ENCODE measurements around the gene ARID1B. TPM values are rescaled to one million over a fixed set of nuclear protein-coding genes. Genes with fewer than 3 reads are reported as not detected.
A peak's percentile ranks its signal among the peaks of the same experiment; 100 is the strongest.

Gene ARID1B
- total RNA-seq, 5 donors from 2014 or later (not counting 1 experiment from before 2014, with no cell fraction given), result 103 to 161 (median 108) TPM

DNA sequence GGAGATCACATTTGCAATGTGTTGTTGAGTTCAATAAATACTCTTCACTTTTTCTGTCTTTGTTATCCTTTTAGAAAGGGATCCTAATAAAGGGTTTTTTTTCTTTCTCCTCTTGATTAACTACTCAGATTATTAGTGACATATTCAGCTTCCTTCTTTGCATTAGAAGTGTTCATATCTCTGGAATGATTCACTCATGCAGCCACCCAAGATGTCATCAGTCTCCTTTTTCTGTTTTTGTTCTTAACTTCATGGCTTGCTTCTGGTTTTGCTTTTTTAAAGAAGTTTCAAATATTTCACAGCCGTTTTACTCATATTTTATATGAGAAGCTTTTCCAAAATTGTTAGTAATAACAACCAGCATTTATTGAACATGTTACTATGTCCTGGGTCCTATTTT, 358.5 kb downstream of the ARID1B start:
- no peaks in the 10 kb centered on the region for H3K4me1 ChIP-seq (ENCODE audit: control insufficient read depth in 1 of 2, extremely low read depth in 1 of 2, insufficient read depth in 2 of 2, low read length in 2 of 2)
- ChIA-PET CTCF (no interaction called here), POLR2A (no interaction called here)
- DNase-seq (no peak), ATAC-seq (replicated peaks in 1 of 4) (no peak)
- no CpG with 5 or more reads among the region's 1 CpG for WGBS (ENCODE audit: insufficient coverage)
- no peak overlapping the region for H3K4me3 ChIP-seq (ENCODE audit: control insufficient read depth in 1 of 2, extremely low read depth in 1 of 2, low read length in 1 of 2)
- peaks cover 3 to 45% of the 10 kb centered on the region in 2 donors for H3K36me3 ChIP-seq (ENCODE audit: control insufficient read depth in 2 of 2, extremely low read depth in 1 of 2, insufficient read depth in 1 of 2, low read length in 1 of 2)
- Mint-ChIP-seq H3K36me3 (peaks cover 41% of the 10 kb centered on the region), H3K27ac (no peak overlapping the region), H3K27me3 (no peaks in the 10 kb centered on the region), H3K4me3 (no peak overlapping the region), H3K9me3 (no peaks in the 10 kb centered on the region), H3K4me1 (peaks cover 0 to 7% (median under 1%) of the 10 kb centered on the region in 3 donors)
- H3K9me3 ChIP-seq, result no peaks in the 10 kb centered on the region
- no peak overlapping the region for H3K27ac ChIP-seq (ENCODE audit: low read length)
- H3K27me3 ChIP-seq (replicated peaks in 1 of 2; ENCODE audit: control insufficient read depth in 2 of 2, extremely low read depth in 1 of 2, insufficient read depth in 2 of 2, low read length in 1 of 2), result no peaks in the 10 kb centered on the region

DNA sequence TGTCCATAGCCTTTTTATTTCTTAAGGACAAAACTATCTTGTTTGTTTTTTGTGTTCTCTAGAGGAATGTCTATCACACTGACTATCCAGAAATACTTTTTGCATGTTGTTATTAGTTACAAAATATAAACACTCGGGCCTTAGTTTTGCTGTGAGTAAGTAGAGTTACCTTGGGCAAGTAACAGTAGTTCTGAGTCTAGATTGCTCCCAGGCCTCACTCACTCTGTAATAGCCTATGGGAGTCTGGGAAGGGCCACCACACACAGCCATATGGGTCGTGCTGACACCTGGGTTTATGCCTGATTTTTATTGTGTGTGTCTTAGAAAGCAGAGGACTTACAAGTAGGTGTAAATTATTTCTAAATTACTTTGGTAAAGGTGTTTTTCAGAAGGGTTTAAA, 360.3 kb downstream of the ARID1B start:
- Mint-ChIP-seq H3K27me3 (no peaks in the 10 kb centered on the region), H3K9me3 (no peaks in the 10 kb centered on the region), H3K36me3 (peaks cover 41% of the 10 kb centered on the region), H3K4me1 (peaks cover 0 to 4% (median 2%) of the 10 kb centered on the region in 3 donors), H3K4me3 (no peak overlapping the region), H3K27ac (no peak overlapping the region)
- ATAC-seq (replicated peaks in 1 of 4) (no peak), DNase-seq (no peak)
- H3K36me3 ChIP-seq (ENCODE audit: control insufficient read depth in 2 of 2, extremely low read depth in 1 of 2, insufficient read depth in 1 of 2, low read length in 1 of 2), result peaks cover 3 to 47% of the 10 kb centered on the region in 2 donors
- ChIA-PET CTCF (no interaction called here), POLR2A (no interaction called here)
- WGBS (ENCODE audit: insufficient coverage), result no CpG with 5 or more reads among the region's 2 CpGs
- no peaks in the 10 kb centered on the region for H3K9me3 ChIP-seq
- H3K4me1 ChIP-seq (ENCODE audit: control insufficient read depth in 1 of 2, extremely low read depth in 1 of 2, insufficient read depth in 2 of 2, low read length in 2 of 2), result no peaks in the 10 kb centered on the region
- H3K27ac ChIP-seq (ENCODE audit: low read length), result no peak overlapping the region
- H3K4me3 ChIP-seq (ENCODE audit: control insufficient read depth in 1 of 2, extremely low read depth in 1 of 2, low read length in 1 of 2), result no peak overlapping the region
- no peaks in the 10 kb centered on the region for H3K27me3 ChIP-seq (replicated peaks in 1 of 2; ENCODE audit: control insufficient read depth in 2 of 2, extremely low read depth in 1 of 2, insufficient read depth in 2 of 2, low read length in 1 of 2)

DNA sequence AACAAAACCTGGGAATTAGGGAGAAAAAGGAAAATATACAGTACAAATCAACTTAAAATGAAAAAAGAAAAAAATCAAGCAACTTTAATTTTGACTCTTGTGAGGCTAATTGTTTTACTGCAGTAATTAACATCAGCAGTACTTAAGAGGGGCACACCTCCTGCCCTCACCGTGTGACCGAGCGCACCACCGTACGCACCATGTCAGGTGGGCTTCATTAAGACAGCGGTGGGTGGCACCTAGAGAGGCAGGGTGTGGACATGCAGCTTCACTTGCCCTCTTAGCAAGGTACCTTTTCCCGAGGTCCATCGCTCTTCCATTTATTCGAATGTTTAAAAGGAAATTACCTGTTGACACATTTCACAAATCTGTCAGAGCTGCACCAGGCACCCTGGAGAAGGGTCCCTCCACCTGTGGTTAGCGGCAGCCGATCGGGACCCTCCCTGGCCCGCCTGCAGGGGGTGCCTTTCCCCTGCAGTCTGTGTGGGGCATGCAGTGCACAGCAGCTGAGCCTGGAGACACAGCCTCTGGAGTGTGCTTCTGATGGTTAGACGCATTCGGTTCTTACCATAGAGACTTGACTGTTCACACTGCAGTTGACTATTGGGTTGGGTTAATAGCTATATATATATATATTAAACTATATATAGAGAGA, 362.0 kb downstream of the ARID1B start:
- ATAC-seq (replicated peaks in 1 of 4) (no peak), DNase-seq (peak in 1 of 35 experiments; percentile 14)

DNA sequence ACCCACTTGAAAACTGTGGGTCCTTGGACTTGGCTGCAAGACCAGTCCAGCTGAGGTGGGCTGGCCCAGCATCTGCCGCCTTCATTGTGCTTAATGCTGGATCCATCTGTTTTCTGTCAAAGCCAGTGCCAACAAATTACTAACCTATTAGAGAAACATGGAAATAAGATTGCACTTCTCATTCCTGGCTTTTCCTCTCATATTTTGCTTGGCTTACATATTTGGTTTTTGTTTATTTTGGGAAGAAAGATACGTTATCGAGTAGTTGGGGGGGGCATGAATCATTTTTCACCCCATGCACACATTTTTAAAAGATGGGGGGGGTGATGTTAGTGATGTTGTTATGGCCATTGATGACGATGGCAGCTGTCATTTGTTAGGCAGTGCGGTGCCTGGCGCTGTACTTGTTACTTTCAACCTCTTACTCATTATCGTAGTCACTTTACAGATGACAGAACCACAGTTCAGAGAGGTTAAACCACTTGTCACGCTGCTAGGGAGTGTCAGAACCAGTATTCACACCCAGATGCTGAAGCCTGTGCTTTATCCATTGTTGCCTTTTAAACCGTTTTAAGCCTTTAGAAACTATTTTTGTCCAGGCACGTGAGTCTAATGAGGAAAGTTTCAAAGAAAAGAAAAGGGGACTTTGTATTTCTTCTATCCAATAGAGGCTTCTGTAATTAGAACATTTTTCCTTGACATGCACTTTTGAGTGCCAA, 366.2 kb downstream of the ARID1B start:
- POLR2A ChIA-PET, result no interaction called here
- ATAC-seq (replicated peaks in 1 of 4) (peak in 2 of 4 experiments; percentile 63 to 75), DNase-seq (peak in 30 of 35 experiments; percentile 9 to 69 (median 39))
- peaks cover 0 to 25% of the 10 kb centered on the region in 2 experiments for H3K4me1 ChIP-seq (ENCODE audit: control insufficient read depth in 1 of 2, extremely low read depth in 1 of 2, insufficient read depth in 2 of 2, low read length in 2 of 2)
- no peak overlapping the region for H3K27ac Mint-ChIP-seq
- CTCF ChIA-PET, result interaction anchor here in 1 of 2 donors (0.5 kb wide), 1 partner anchor 470 kb away, joined by 3 read pairs; no protein-coding TSS in a partner anchor
- H3K4me3 Mint-ChIP-seq, result no peak overlapping the region
- peaks cover 31% of the 10 kb centered on the region for H3K36me3 Mint-ChIP-seq
- H3K4me1 Mint-ChIP-seq, result peaks cover 12 to 33% (median 16%) of the 10 kb centered on the region in 3 donors
- peaks cover 1 to 20% of the 10 kb centered on the region in 2 donors for H3K36me3 ChIP-seq (ENCODE audit: control insufficient read depth in 2 of 2, extremely low read depth in 1 of 2, insufficient read depth in 1 of 2, low read length in 1 of 2)
- no CpG with 5 or more reads among the region's 10 CpGs for WGBS (ENCODE audit: insufficient coverage)
- H3K27ac ChIP-seq (ENCODE audit: low read length), result no peak overlapping the region
- H3K27me3 ChIP-seq (replicated peaks in 1 of 2; ENCODE audit: control insufficient read depth in 2 of 2, extremely low read depth in 1 of 2, insufficient read depth in 2 of 2, low read length in 1 of 2), result no peaks in the 10 kb centered on the region
- H3K9me3 ChIP-seq, result no peaks in the 10 kb centered on the region
- H3K4me3 ChIP-seq (ENCODE audit: control insufficient read depth in 1 of 2, extremely low read depth in 1 of 2, low read length in 1 of 2), result no peak overlapping the region
- no peaks in the 10 kb centered on the region for H3K9me3 Mint-ChIP-seq
- H3K27me3 Mint-ChIP-seq, result no peaks in the 10 kb centered on the region

More for the DNA sequence above, 362.0 kb downstream of the ARID1B start:
- Histone ChIP-seq H3K4me1 (ENCODE audit: control insufficient read depth in 1 of 2, extremely low read depth in 1 of 2, insufficient read depth in 2 of 2, low read length in 2 of 2) (peaks cover 0 to 9% of the 10 kb centered on the region in 2 experiments), H3K27ac (ENCODE audit: low read length) (no peak overlapping the region), H3K4me3 (ENCODE audit: control insufficient read depth in 1 of 2, extremely low read depth in 1 of 2, low read length in 1 of 2) (no peak overlapping the region), H3K9me3 (no peaks in the 10 kb centered on the region), H3K27me3 (replicated peaks in 1 of 2; ENCODE audit: control insufficient read depth in 2 of 2, extremely low read depth in 1 of 2, insufficient read depth in 2 of 2, low read length in 1 of 2) (no peaks in the 10 kb centered on the region), H3K36me3 (ENCODE audit: control insufficient read depth in 2 of 2, extremely low read depth in 1 of 2, insufficient read depth in 1 of 2, low read length in 1 of 2) (peaks cover 3 to 33% of the 10 kb centered on the region in 2 donors)
- Mint-ChIP-seq H3K36me3 (peaks cover 36% of the 10 kb centered on the region), H3K4me3 (no peak overlapping the region), H3K9me3 (no peaks in the 10 kb centered on the region), H3K27me3 (no peaks in the 10 kb centered on the region), H3K4me1 (peaks cover 0 to 10% (median 4%) of the 10 kb centered on the region in 3 donors), H3K27ac (no peak overlapping the region)
- WGBS (ENCODE audit: insufficient coverage), result 96% methylated on average over 13 of the region's 15 CpGs
- CTCF ChIA-PET, result interaction anchor here in 1 of 2 donors (0.6 to 0.9 kb wide), 2 partner anchors 36 to 45 kb away, joined by 3 to 5 read pairs; no protein-coding TSS in a partner anchor
- POLR2A ChIA-PET, result interaction anchor here in 1 of 2 donors (0.6 to 0.7 kb wide), 2 partner anchors 185 to 943 kb away, joined by 4 to 10 read pairs; no protein-coding TSS in a partner anchor

DNA sequence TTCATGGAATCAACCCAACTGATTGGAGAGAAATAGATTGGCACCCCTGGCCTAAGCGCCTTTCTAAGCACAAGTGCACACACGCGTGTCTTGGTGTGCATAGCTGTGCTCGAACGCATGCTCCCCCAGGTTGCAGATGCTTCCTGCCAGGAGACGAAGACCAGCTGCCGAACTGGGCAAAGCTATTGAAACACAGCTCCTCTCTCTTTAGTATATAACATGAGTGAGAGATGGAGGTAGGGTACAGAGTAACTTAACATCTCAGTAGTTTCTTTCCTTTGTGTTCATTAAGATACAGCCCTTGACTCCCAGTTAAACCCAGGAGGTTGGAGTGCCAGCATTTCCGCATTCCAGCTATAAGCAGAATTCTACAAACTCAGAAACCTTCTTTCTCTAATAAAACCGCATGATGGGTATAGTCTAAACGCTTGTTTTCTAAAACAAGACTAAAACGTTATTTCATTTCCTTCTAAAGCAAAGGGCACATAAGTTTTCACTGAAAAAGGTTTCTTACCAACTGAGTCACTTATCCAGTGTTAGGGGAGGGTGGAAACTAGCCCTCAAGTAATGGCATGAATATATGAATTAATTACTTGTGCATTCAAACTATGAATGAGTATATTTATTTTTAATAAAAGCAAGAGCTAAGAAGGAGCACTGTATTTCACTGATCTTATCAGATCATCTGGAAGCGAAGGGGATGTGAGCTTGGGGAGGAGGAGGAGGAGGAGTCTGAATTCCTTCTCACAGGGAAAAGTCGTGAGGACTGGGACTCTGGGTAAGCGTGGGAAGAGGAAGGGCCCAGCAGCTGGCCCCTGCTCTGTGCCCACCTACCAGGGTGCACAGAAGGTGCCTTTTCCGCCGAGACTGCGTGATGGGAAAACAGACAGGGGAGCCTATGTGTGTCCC, 367.0 kb downstream of the ARID1B start:
- Mint-ChIP-seq H3K36me3 (peaks cover 39% of the 10 kb centered on the region), H3K4me3 (no peak overlapping the region), H3K9me3 (no peaks in the 10 kb centered on the region), H3K4me1 (peaks cover 12 to 33% (median 16%) of the 10 kb centered on the region in 3 donors), H3K27me3 (no peaks in the 10 kb centered on the region), H3K27ac (no peak overlapping the region)
- Histone ChIP-seq H3K4me3 (ENCODE audit: control insufficient read depth in 1 of 2, extremely low read depth in 1 of 2, low read length in 1 of 2) (no peak overlapping the region), H3K36me3 (ENCODE audit: control insufficient read depth in 2 of 2, extremely low read depth in 1 of 2, insufficient read depth in 1 of 2, low read length in 1 of 2) (peaks cover 8 to 26% of the 10 kb centered on the region in 2 donors), H3K4me1 (ENCODE audit: control insufficient read depth in 1 of 2, extremely low read depth in 1 of 2, insufficient read depth in 2 of 2, low read length in 2 of 2) (peaks cover 0 to 25% of the 10 kb centered on the region in 2 experiments), H3K27ac (ENCODE audit: low read length) (no peak overlapping the region), H3K27me3 (replicated peaks in 1 of 2; ENCODE audit: control insufficient read depth in 2 of 2, extremely low read depth in 1 of 2, insufficient read depth in 2 of 2, low read length in 1 of 2) (no peaks in the 10 kb centered on the region), H3K9me3 (no peaks in the 10 kb centered on the region)
- ChIA-PET POLR2A (interaction anchor here in 1 of 2 donors (0.5 kb wide), 1 partner anchor 10 kb away, joined by 3 read pairs; no protein-coding TSS in a partner anchor), CTCF (interaction anchor here in 1 of 2 donors (0.5 kb wide), 1 partner anchor 469 kb away, joined by 3 read pairs; no protein-coding TSS in a partner anchor)
- 94% methylated on average over 10 of the region's 17 CpGs for WGBS (ENCODE audit: insufficient coverage)
- DNase-seq (no peak), ATAC-seq (replicated peaks in 1 of 4) (no peak)

Data from T-cell (primary cell).